ENCODE data around the gene NCAM1.

The NCAM1 gene

DNA sequence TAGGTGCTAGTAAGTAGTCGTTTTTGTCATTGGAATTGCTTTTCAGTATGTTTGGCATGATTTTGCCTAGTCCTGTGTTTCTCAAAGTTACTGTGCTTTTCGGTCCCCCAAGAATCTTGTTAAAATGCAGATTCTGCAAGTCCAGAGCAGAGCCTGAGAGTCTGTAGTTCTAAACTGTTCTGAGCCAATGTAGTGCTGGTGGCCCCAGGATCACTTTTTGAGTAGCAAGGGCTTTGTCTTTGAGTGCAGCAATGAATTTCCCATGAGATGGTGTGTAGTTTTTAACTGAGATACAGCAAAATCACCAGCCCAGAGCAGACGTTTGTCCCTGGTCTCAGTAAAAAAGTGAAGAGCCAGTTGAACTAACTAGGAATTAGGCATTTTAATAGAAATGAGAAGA, 122.4 kb downstream of the NCAM1 start:
- in situ Hi-C loops (cut with HindIII; ENCODE audit: low sequenced_read_pairs), result no loop called here

DNA sequence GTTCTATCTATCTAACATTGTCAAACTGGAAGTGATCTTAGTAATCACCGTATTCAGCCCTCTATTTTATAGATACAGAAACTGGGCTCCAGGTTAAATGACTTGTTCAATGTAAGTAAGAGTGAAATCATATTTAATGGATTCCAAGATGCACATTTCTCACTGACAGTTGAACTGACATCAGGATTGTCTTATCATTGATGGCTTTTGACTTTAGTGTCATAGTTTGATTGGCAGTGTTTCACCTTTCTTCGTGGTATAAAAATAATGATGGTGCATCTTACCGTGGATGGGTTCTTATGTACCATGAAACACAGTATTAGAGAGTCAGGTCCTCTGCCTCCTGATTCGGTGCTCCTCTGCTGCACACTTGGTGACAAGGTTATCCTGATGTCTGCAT, 123.1 kb downstream of the NCAM1 start:
- in situ Hi-C loops (cut with HindIII; ENCODE audit: low sequenced_read_pairs), result no loop called here

DNA sequence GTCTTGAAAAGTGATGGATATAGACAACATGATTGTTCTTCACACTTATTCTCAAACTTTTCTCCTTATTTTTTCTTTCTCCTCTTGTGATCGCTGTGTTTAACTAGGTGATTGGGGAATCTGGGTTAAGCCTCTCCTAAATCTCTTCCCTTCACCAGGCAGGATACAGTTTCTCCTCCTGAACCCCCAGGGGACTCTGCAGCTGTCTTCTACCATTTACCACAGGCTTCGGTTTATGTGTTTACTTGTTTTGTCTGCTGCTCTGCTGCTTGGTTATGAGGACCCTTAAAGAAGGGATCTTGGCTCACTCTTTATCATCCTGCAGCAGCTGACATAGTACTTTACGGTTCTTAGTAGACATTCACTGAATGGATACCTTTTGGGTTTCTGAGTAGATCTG, 124.2 kb downstream of the NCAM1 start:
- in situ Hi-C loops (cut with HindIII; ENCODE audit: low sequenced_read_pairs), result no loop called here

DNA sequence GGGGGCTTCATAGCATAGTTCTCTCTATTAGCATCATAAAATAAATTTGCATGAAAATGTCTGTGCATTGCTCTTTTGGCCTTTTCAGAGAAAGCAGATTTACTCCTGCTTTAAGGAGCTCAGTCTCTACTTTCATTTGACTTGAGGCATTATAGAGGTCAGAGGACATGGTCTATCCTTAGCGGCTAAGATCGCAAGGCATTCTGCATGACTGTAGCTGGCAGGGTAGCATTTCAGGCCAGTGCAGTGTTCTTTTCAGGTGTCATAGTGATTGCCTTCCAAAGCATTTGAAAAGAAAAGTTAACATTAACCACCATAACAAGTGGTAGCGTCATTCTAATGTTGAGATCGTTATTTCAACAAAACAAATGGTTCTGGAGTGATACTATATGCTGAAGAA, 126.5 kb downstream of the NCAM1 start:
- in situ Hi-C loops (cut with HindIII; ENCODE audit: low sequenced_read_pairs), result no loop called here

DNA sequence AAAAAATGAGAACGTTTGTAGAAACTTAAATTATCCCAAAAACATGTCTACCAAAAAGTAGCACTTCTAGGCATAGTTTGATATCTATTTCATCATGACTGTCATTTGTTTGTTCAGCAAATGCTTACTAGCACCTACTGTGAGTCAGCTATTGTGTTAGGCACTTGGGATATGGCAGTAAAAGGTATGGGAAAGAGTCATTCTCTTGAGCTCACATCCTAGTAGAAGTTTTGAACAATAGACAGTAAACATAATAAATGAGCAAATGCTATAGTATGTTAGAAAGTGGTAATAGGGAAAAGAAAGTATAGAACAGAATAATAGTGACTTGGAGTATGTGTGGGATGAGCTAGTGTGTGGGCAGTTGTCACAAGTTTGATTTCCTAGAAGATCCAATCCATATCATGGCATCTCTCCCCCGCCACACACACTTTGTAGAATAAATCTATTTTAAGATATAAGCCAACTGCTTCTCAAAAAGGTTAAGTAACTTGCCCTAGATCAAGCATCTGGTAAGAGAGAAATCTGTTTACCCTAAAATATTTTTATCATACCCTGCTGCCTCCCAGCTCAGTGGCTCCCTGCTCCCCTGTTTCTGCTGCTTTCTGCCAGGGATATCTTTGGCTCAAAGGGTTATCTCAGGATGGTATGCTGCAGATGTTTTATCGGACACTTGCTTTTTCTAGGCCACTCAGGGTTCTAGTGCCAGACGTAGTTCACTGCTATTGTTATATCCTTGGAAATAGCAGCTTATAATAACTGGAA, 129.7 kb downstream of the NCAM1 start:
- in situ Hi-C loops (cut with HindIII; ENCODE audit: low sequenced_read_pairs), result no loop called here

DNA sequence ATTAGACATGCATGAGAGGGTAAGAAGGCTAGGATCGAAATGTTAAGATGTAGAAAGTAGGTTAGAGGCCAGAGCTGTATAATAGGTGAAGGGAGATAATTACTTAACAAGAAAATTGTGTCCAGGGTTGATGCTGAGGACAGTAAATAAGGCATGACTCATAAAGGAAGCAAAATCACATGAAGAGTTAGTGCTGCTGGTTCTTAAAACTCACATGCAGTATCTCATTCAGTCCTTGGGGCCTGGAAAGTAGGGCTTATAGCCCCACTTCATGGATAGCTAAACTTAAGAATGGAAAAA, 130.2 kb downstream of the NCAM1 start:
- in situ Hi-C loops (cut with HindIII; ENCODE audit: low sequenced_read_pairs), result no loop called here

DNA sequence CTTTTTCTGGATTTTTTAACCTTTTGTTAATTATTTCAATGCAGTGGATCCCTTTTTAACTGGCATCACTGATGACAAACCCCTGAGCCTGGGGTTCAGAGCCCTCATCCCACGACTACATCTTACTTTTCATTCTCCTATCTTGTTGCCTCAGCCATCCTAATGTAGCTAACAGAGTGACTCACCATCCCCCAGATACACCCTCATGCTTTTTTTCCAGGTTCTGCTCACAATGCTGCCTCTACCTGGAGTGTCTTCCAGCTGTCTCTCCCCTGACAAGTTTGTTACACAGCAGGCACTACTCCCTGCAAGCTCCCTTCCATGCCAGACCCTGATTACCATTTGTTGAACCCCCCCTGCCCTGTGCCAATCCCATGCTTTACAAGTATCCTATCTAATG, 135.4 kb downstream of the NCAM1 start:
- in situ Hi-C loops (cut with HindIII; ENCODE audit: low sequenced_read_pairs), result no loop called here

DNA sequence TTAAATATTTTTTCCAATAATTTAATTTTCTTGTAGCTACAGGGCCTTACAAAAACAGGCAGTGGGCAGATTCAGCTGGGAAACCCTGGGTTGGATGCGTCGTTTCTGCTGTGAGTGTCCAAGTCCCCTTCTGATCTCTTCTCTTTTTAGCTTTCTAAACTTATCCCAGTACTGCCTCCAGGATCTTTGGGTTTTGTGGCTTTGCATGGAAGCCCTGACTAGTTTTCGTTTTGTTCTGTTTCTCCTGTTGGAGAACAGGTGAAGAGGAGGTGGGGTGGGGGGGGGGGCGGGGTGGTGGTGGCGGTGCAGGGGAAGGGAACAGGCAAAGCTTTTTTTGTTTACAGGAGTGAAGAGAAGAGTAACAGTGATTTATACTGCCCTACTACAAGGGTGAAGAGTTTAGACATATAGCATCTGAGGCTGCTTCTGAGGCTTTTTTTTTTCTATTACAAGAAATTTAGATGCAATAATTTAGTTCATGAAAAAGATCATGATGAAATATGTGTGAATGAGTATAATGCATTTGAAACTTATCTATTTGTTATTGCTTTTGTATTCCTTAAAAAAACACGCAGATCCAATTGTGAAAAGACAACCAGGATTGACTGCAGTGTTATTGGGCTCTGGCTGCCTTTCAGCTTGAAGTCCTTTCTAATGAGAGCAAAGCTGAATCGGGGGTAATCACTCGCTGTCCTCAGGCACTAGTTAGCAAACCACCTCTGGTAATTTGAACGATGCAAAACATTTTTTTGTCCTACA, 142.9 kb downstream of the NCAM1 start:
- in situ Hi-C loops (cut with HindIII; ENCODE audit: low sequenced_read_pairs), result no loop called here

DNA sequence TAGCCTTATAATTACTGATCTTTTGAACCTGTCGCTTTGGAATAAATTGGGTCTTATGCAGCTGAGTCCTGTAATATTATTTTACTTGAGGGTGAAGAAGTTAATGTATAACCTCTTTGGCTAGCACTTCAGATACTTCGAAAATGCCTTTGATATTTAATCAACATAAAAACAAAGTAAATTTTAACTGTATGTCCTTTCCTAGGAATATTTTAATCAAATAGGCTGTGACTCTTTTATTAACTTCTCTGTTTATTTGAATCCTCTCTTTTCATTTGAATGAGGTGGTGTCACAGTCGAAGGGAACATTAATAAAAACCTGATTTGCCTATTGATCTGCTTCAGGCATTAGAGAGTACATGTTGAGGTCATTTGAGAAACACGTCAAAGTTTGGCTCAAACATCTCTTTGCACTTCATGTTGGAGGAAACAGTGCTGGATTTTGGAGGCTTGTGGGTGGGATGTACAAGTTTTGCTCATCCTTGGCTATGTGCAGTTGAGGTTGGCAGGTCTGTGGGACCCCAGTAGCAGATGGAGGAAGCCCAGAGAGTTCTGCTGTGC, 143.6 kb downstream of the NCAM1 start:
- in situ Hi-C loops (cut with HindIII; ENCODE audit: low sequenced_read_pairs), result no loop called here

DNA sequence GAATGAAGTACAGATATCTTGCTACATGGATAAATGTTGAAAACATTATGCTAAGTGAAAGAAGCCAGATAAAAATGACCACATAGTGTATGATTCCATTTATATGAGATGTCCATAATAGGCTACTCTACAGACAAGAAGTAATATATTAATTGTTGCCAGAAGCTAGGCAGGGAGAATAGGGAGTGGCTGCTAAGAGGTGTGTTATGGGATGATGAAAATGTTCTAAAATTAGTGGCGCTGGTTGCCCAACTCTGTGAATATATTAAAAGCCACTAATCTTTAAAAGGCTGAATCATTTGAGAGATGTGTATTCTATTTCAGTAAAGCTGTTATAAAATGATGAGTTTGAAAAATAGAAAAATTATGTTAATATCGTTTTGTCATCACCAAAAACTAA, 144.4 kb downstream of the NCAM1 start:
- in situ Hi-C loops (cut with HindIII; ENCODE audit: low sequenced_read_pairs), result no loop called here

DNA sequence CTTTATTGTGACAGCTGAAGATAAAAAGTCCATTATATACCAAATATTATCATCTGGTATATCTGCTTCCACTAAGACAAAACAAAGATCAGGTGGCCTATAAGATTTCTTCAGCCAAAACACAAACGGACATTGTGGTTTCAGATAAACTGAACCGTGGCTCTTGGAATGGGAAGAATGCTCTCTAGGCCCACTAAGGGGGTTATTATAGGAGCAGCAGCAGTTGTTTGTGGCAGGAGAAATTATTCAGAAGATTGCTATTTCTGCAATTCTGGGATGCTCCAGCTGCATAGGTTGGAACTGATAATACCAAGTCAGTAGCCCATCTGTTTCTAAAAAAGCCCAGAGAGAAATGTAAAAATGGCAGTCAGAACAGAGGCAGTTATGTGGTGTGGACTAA, 145.3 kb downstream of the NCAM1 start:
- in situ Hi-C loops (cut with HindIII; ENCODE audit: low sequenced_read_pairs), result no loop called here

DNA sequence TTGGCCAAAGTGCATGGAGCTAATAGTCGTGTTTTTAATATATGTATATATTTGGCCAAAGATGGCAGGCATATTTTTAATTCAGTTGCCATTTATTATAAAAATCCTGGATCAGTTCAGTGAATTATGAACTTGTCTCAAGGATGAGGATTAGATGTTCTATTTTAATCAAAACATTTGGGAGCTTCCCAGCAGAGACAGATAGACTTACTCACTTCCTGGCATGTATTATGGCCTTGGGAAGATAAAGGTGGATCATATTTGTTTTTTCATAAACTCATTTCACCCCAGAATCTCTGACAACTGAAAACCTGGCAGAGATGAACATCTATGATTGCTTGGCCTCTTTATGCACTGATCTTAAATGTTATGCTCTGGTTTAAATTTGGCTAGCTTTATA, 148.8 kb downstream of the NCAM1 start:
- in situ Hi-C loops (cut with HindIII; ENCODE audit: low sequenced_read_pairs), result no loop called here

DNA sequence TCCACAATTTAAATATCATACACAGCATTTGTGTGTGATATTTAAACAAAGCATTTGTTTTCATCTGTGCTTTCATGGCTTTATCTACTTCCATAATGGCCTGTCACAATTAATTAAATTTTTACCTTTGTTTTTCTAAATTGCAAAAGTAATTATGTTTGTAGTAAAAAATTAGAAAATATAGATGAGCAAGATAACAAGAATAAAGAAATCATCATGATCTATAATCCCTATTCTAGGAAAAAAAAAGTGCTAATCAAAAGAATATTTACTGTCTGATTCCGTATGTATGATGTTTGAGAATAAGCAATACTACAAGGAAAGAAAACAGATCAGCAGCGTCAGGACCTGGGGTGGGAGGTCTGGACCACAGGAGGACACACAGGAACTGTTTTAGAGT, 149.9 kb downstream of the NCAM1 start:
- in situ Hi-C loops (cut with HindIII; ENCODE audit: low sequenced_read_pairs), result no loop called here

DNA sequence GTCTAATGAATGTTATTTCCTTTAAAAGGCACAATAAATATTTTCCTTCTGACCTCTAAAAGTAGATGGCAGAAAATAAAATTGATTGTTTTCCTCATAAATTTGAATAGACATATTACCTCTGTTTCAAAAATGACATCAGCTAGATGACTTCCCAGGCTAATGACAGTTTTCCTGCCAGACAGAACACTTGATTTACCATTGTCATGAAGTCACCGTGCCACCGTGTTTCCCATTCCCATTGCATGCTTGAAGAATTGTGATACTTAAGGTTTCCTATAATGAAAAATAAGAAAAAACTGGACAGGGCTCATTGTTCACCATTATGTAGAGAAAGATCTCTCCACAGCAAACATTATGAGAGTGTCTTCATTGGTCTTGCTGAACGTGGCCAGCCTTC, 151.1 kb downstream of the NCAM1 start:
- in situ Hi-C loops (cut with HindIII; ENCODE audit: low sequenced_read_pairs), result no loop called here

DNA sequence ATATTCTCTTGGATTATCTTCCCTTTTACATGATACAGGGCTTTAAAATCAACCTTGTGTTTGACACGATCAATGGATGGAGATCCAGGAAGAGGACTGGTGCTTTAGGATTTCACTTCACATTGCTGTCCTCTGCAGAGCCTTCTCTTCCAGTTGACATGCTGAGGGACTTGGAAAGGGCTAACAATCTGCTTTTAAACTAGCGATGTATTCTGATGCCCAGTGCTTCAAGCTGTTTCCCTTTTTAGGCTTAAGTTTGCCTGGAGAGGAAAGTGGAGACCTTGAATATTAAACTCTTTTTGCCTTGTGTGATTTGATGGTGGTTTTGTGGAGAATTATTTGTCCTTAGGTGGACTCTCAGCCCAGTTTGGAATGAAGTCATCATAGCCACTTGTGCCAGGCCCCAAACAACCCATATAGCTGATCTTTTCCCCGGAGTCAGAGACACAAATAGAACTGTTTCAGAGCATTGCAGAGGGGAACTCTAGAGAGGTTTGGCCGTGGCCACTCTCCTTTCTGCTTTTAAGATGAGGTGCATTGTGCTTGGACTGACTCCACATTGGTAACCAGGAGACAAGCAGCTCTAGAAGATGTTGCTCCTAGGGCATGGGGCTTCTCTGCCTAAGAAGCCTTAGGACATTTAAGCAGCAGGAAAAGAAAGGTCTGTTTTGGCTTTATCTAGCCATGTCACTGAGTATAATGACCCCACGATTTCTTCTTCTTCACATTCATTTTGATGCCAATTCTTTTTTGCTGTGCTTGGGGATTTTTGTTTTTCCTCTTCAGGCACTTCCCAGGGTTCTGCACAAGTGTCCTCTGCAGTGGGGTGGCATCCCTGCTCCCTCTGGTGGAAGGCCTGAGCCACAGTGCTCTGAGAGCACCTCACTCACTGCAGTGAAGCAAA, 152.8 kb downstream of the NCAM1 start:
- in situ Hi-C loops (cut with HindIII; ENCODE audit: low sequenced_read_pairs), result no loop called here

DNA sequence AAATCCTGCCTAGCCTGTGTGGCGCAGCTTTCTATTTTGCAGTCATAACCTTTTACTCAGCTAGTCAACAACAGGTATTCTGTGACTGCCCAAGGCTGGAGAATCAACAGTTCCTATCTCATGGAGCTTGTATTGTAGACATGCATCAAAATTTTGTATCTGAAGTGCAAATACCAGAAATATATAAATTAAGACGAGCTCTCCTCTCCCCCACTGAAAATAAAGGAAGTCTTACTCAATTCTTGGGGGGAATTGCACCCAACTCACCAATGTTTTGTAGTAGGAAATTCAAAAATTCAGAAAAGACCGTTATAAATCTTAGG, 153.4 kb downstream of the NCAM1 start:
- in situ Hi-C loops (cut with HindIII; ENCODE audit: low sequenced_read_pairs), result no loop called here

DNA sequence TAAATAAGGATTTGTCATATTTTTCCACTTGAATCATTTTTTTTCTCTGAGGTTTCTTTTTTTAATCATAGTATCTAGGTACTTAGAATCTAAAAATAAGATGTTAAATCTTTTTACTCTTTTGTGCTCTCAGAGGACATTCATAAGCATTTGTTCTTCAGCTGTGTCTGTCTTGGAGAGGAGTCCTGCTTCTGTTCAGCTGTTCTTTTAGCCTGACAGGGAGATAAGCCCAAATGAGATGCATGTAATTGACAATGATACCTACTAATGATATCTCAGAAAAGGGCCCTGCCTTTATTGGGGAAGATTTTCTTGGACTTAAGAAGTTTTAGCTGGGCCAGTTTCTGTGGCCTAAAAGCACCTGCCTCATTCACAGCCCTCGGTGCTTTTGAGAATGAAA, 156.9 kb downstream of the NCAM1 start:
- in situ Hi-C loops (cut with HindIII; ENCODE audit: low sequenced_read_pairs), result no loop called here

DNA sequence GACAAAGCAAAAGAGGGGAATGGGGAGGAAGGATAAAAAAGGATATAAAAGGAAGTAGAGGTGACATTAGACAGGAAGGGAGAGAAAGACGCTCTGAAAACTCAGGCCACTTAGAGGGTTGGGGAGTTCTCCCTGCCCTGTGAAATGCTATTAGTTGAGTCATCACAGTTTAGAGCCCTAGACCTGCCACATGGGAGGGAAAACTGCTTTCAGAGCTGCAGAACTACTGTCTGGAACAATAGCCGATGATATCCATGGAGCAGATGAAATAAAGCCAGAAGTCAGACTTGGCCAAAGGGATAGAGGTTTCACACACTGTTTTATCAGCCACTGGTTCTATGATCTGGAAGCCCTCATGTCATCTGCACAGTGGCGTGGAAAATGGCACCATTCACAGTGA, 157.9 kb downstream of the NCAM1 start:
- in situ Hi-C loops (cut with HindIII; ENCODE audit: low sequenced_read_pairs), result no loop called here

DNA sequence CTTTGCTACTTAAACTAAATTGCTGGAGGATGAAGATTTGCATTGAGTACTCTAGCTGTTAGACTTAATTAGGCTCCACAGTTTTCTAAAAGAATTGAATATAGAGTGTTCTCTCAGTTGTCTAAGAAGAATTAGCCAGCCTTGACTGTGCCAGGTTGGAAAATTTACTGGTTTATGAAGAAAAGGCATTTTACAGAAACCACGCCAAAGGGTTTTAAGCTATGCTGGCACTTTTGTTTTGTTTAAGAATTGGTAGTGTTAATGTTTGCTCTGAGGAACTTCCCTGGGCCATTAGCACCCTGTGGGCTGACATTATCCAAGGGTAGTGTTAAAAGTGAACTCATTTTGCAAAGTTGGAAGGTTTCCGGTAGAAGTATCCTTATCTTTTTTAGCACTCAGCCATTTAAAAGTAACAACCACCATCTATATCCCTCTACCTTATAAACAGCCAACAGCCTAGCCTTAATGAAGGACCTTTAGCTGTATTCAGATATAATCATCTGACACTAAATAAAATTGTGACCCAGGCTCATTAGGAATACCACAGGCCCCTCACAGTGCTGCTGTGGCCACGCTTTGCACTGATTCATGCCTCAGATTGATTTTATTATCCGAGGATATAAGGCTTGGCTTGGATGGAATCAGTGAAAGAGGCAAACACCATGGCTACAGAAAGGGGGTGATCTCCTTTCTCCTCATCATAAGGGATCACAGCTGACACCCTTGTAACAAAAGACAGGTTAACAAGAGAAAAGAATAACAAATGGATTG, 158.9 kb downstream of the NCAM1 start:
- in situ Hi-C loops (cut with HindIII; ENCODE audit: low sequenced_read_pairs), result no loop called here

DNA sequence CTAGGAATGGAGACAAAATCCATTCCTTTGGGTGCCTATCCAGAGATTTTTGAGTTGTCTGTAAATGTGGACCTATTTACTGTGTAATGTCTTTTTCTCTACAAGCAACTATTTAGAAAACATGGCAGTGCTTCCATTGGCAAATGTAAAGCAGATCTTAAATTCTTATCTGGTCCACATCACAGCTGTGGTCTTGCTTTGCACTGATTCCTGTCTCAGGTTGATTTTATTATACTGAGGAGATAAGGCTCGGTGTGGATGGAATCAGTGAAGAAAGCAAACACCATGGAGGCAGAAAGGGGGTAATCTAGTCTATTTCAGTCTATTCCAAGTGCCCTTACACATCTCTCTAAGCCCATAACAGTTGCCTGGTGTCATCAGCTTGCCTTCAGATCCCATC, 160.5 kb downstream of the NCAM1 start:
- in situ Hi-C loops (cut with HindIII; ENCODE audit: low sequenced_read_pairs), result no loop called here

DNA sequence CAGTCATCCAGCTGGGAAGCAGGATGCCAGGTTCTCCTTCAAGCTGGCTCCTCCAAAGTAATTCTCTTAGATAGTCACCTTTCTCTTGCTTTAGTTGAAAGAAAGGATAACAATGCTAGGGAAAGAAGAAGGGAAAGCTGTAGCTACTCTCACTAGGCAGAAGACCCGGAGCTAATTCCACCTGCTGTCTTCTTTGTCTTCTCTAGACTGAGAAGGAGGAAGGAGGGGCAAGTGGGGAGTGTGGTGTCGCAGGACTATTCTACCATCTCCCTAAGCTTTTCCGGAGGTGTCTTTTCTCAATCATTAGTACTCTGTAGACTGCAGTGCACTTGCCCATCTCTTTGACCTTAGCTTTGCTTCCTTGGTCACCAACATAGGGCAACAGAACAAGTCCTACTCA, 162.8 kb downstream of the NCAM1 start:
- in situ Hi-C loops (cut with HindIII; ENCODE audit: low sequenced_read_pairs), result no loop called here

All from endothelial cell of hepatic sinusoid (primary cell).